Lower leg skin (tissue), 3 donors: ENCODE results near the gene NOCT.

Experiments used
- CTCF ChIP-seq, 3 donors: fragments of 450-650 bp; IDR thresholded peaks; one replicate each; pipeline ENCODE4 v1.5.1; 2016; ENCODE audit warnings: antibody characterized with exemption in 3 of 3, mild to moderate bottlenecking in 3 of 3, moderate library complexity in 2 of 3
- POLR2A ChIP-seq, 2 donors: fragments of 450-650 bp; IDR thresholded peaks; one replicate each; pipeline ENCODE4 v1.6.1; 2016 to 2017; ENCODE audit warnings: antibody characterized with exemption in 2 of 2, mild to moderate bottlenecking in 1 of 2, moderate library complexity in 1 of 2

DNA sequence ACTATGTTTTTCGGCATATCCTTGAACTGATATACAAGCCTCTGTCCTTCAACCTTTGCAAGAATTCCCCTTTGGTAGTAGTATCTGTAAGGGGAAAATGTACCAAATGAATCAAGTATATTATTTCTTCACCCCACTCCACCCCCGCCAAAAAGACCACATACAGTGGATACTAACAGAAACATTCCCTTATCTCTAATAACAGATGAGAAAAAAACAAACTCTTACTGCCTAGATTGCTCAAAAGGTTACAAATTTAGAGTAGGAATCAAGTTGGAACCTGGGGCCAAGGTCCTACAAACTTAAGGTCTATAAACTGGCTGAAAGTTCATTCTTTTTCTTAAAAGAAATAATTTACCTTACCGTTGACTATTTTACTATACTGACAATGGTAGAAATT is 45.0 kb downstream of the NOCT start:
- no peak for TF ChIP-seq CTCF (IDR thresholded peaks at IDR 0.05)
- TF ChIP-seq POLR2A (IDR thresholded peaks at IDR 0.05): no peak
